K562 (cell line): ENCODE measurements around the gene TNFAIP8L1. TPM values are rescaled to one million over a fixed set of nuclear protein-coding genes. Genes with fewer than 3 reads are reported as not detected.

ENCODE experiments used
- ATAC-seq: fragments of 200-7000 bp; cut with Tn5 transposase; 3 replicates; pipeline ENCODE4 v1.9.1; 2020; ENCODE audit warnings: moderate library complexity
- BruUV-seq: library from RNA; stranded (reverse); fragments of 400-500 nt; replicated peaks from 2 replicates; lab custom pipeline; 2021; lab: Mats Ljungman, UMichigan
- CTCF ChIA-PET: fragments of 300-600 bp; formaldehyde crosslinking; extraction: SDS; loops from one replicate; lab custom pipeline; 2021; ENCODE audit warnings: low intra/inter-chr PET ratio; lab: Yijun Ruan, JAX
- POLR2A ChIA-PET: fragments of 300-600, 350-650 bp; sonication (Branson Sonifier 250); formaldehyde crosslinking; extraction: SDS; loops from one replicate; lab custom pipeline; 2021; ENCODE audit warnings: antibody characterized with exemption, inconsistent platforms; lab: Yijun Ruan, JAX
- DNase-seq, 4 experiments: peaks; one replicate each; pipeline versions ENCODE4 v3.0.0 to v3.0.0-alpha.2; 2011 to 2018; ENCODE audit warnings: low spot score in 3 of 4, mixed read lengths in 3 of 4; ENCODE audit errors: extremely low read depth in 1 of 4
- FAIRE-seq: peaks from 2 replicates; lab custom pipeline; 2011; peaks lifted over from hg19 to GRCh38; lab: Jason Lieb, UNC
- H2AFZ ChIP-seq: 2 replicates; pipeline ENCODE4 v1.6.0; 2011; ENCODE audit warnings: low read depth, low read length, control low read depth, inconsistent platforms
- H3K27ac ChIP-seq: fragments of 200-600 bp; 3 replicates; pipeline ENCODE4 v1.8.0; 2011; ENCODE audit warnings: low read depth, mild to moderate bottlenecking, control low read depth, inconsistent platforms, low read length, moderate library complexity, mixed read lengths; ENCODE audit errors: extremely low read depth
- H3K27me3 ChIP-seq, 2 experiments: fragments of 300-600 bp in 1 of 2; 2 replicates in 1 of 2; 3 replicates in 1 of 2; pipeline versions ENCODE4 v1.6.0 to v1.8.0; 2011; ENCODE audit warnings: inconsistent platforms in 2 of 2, low read length in 2 of 2, mild to moderate bottlenecking in 1 of 2, mixed read lengths in 1 of 2, moderate library complexity in 1 of 2; ENCODE audit not compliant: control insufficient read depth in 2 of 2, insufficient read depth in 2 of 2
- H3K36me3 ChIP-seq: fragments of 300-600 bp; 3 replicates; pipeline ENCODE4 v1.8.0; 2011; ENCODE audit warnings: mild to moderate bottlenecking, low read length, inconsistent platforms; ENCODE audit not compliant: control insufficient read depth, insufficient read depth
- H3K4me1 ChIP-seq, 2 experiments: fragments of 200-600 bp in 1 of 2; replicated peaks in 1 of 2; 2 replicates in 1 of 2; 3 replicates in 1 of 2; pipeline versions ENCODE4 v1.5.1 to v1.8.0; 2011; ENCODE audit warnings: inconsistent platforms in 2 of 2, low read length in 2 of 2, mild to moderate bottlenecking in 1 of 2, mixed read lengths in 1 of 2, moderate library complexity in 1 of 2; ENCODE audit not compliant: control insufficient read depth in 2 of 2, insufficient read depth in 2 of 2
- H3K4me2 ChIP-seq: 2 replicates; pipeline ENCODE4 v1.6.1; 2011; ENCODE audit warnings: low read length, control low read depth, inconsistent platforms, mixed read lengths; ENCODE audit not compliant: insufficient read depth
- H3K4me3 ChIP-seq: fragments of 200-600 bp; sonication (generic), shearing (Covaris generic); 2 replicates; pipeline ENCODE4 v1.5.1; 2016; ENCODE audit warnings: control low read depth, inconsistent platforms
- H3K79me2 ChIP-seq: fragments of 200-600 bp; 3 replicates; pipeline ENCODE4 v1.8.0; 2011; ENCODE audit warnings: low read length, inconsistent platforms; ENCODE audit not compliant: control insufficient read depth, insufficient read depth
- H3K9ac ChIP-seq, 2 experiments: 2 replicates each; pipeline versions ENCODE4 v1.6.0 to v1.6.1; 2011; ENCODE audit warnings: low read depth in 2 of 2, low read length in 2 of 2, control low read depth in 1 of 2, inconsistent platforms in 1 of 2, mild to moderate bottlenecking in 1 of 2, mixed read lengths in 1 of 2; ENCODE audit not compliant: insufficient read depth in 1 of 2
- H3K9me1 ChIP-seq: one replicate; pipeline ENCODE4 v1.6.0; 2011; ENCODE audit warnings: inconsistent platforms, mild to moderate bottlenecking, low read length, moderate library complexity; ENCODE audit not compliant: control insufficient read depth, insufficient read depth
- H3K9me3 ChIP-seq: replicated peaks from 2 replicates; pipeline ENCODE4 v1.5.1; 2011; ENCODE audit warnings: low read depth, low read length, inconsistent platforms; ENCODE audit not compliant: control insufficient read depth, insufficient read depth
- H4K20me1 ChIP-seq: replicated peaks from 2 replicates; pipeline ENCODE4 v1.6.1; 2011; ENCODE audit warnings: low read length, inconsistent platforms, mixed read lengths; ENCODE audit not compliant: control insufficient read depth, insufficient read depth
- ILF3 ChIP-seq: fragments of 450-650 bp; IDR thresholded peaks from 2 replicates; pipeline ENCODE4 v1.6.1; 2018; ENCODE audit warnings: antibody characterized with exemption, mild to moderate bottlenecking, moderate library complexity, borderline replicate concordance
- JUNB ChIP-seq: fragments of 450-650 bp; formaldehyde crosslinking; conservative IDR thresholded peaks from 2 replicates; pipeline ENCODE4 v1.4.0; 2020; ENCODE audit warnings: mild to moderate bottlenecking
- RBBP5 ChIP-seq: fragments of 200-600 bp; sonication (generic); IDR thresholded peaks from 2 replicates; pipeline ENCODE4 v1.6.1; 2012; ENCODE audit warnings: borderline replicate concordance, mild to moderate bottlenecking, low read length, control low read depth, inconsistent platforms; ENCODE audit not compliant: insufficient read depth, poor library complexity, severe bottlenecking
- RBM25 ChIP-seq: fragments of 200-400 bp; formaldehyde crosslinking; IDR thresholded peaks from 2 replicates; pipeline ENCODE4 v1.6.1; 2018; ENCODE audit warnings: low read length, low read depth, moderate library complexity; ENCODE audit not compliant: severe bottlenecking
- ZNF23 ChIP-seq: fragments of 250-450 bp; sonication (Bioruptor Pico); IDR thresholded peaks from 2 replicates; pipeline ENCODE4 v1.4.0; 2020; ENCODE audit warnings: mild to moderate bottlenecking
- WGBS: fragments of 100-300 bp; shearing (Covaris generic); methylation state at CpG from one replicate; pipeline ENCODE4 v1.1.6; 2016; ENCODE audit warnings: low coverage, mixed read lengths; ENCODE audit not compliant: insufficient coverage; ENCODE audit errors: missing lambda C conversion rate; 5-methylcytosine and 5-hydroxymethylcytosine counted together
- in situ Hi-C: fragments of 300-500 bp; cut with MboI; formaldehyde crosslinking; loops from 4 replicates; pipeline ENCODE4 v1.15.0; 2018; ENCODE audit warnings: inconsistent platforms, mixed read lengths
- intact Hi-C: fragments of 100-400 bp; cut with micrococcal nuclease; formaldehyde crosslinking; loops from 2 replicates; pipeline ENCODE4 v1.14.2; 2022
- polyA plus RNA-seq, 8 experiments: library from polyadenylated mRNA; depleted of rRNA in 4 of 8; stranded (reverse) in 5 of 8; unstranded in 3 of 8; fragments of >200 nt; fragmentation: Nextera tagmentation in 2 of 8; fragmentation: Illumina TruSeq in 1 of 8; extraction: Ambion mirVana in 2 of 8; extraction: Trizol in 1 of 8; gene quantifications; 2 replicates each; pipeline versions ENCODE4 v1.2.1 to v1.2.3, GENCODE V29; 2011 to 2014; ENCODE audit warnings: inconsistent platforms in 1 of 8, missing spikeins in 1 of 8
- total RNA-seq, 7 experiments: library from RNA; depleted of rRNA in 6 of 7; stranded (reverse); fragments of >200 nt in 6 of 7; fragmentation: Illumina TruSeq in 2 of 7; extraction: Trizol in 2 of 7; gene quantifications; 2 replicates each; pipeline versions ENCODE4 v1.2.1 to v1.2.3, GENCODE V29; 2011 to 2021; ENCODE audit warnings: low replicate concordance in 1 of 7
- TF ChIP-seq, protein P1 (sequence below): fragments of 450-650 bp; formaldehyde crosslinking; IDR thresholded peaks from 2 replicates; pipeline ENCODE4 v1.4.0; 2020; ENCODE audit warnings: mild to moderate bottlenecking, moderate library complexity
- TF ChIP-seq, protein P2 (sequence below): fragments of 450-650 bp; IDR thresholded peaks from 2 replicates; pipeline ENCODE4 v1.6.1; 2016; ENCODE audit warnings: mild to moderate bottlenecking, moderate library complexity
- TF ChIP-seq, protein P3 (sequence below): sonication (generic); formaldehyde crosslinking; IDR thresholded peaks from 2 replicates; pipeline ENCODE4 v1.9.0; 2022; ENCODE audit warnings: mild to moderate bottlenecking, missing genetic modification reagents

TNFAIP8L1 gene
- total and polyA plus RNA-seq, 9 of the 15 experiments (the other 6 are each of a cell fraction or from before 2014, with no cell fraction given): 0.69 to 9.3 (median 4.9) TPM

DNA sequence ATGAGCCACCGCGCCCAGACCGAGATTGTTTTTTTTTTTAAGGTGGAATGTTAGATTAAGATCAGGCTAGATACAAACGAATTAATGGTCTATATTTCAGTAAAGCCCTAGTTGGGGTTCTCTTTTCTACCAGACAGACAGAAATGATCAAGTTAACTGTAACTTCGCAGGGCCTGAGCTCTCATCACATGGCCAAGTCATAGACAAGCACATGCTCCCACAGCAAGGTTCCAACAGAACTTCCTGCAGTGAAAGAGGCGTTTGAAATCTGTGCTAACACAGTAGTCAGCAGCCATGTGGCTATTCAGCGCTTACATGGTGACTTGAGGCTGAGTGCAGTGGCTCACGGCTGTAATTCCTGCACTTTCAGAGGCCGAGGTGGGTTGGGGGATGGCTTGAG, 45.1 kb upstream of the TNFAIP8L1 start:
- no TSS peak for BruUV-seq
- WGBS: 12% methylated on average over 9 of the region's 9 CpGs
- in situ Hi-C loops (no loop called here), intact Hi-C loops (no loop called here)
- Histone ChIP-seq H3K9ac (peak overlapping the region in 1 of 2 experiments; percentile 2; a peak in 1 of 4 replicates), H3K9me3 (no peaks in the 10 kb centered on the region), H2AFZ (no peak overlapping the region), H3K4me1 (peaks cover 9 to 22% of the 10 kb centered on the region in 2 experiments; a peak in 4 of 5 replicates), H3K27ac (no peak overlapping the region), H3K79me2 (no peaks in the 10 kb centered on the region), H3K9me1 (no peaks in the 10 kb centered on the region), H3K4me3 (no peak overlapping the region), H3K27me3 (no peaks in the 10 kb centered on the region), H4K20me1 (no peaks in the 10 kb centered on the region), H3K4me2 (no peak overlapping the region), H3K36me3 (no peaks in the 10 kb centered on the region)
- ATAC-seq (no peak), FAIRE-seq (peak; percentile 68), DNase-seq (no peak)
- ChIA-PET CTCF (no interaction called here), POLR2A (interaction anchor here (1.3 kb wide), 1 partner anchor 8 kb away, joined by 3 read pairs; no protein-coding TSS in a partner anchor)
- TF ChIP-seq ILF3 (no peak), RBBP5 (no peak), RBM25 (no peak), ZNF23 (CRISPR knock-in tag) (no peak), JUNB (CRISPR knock-in tag) (no peak)
- TF ChIP-seq, protein P1, sequence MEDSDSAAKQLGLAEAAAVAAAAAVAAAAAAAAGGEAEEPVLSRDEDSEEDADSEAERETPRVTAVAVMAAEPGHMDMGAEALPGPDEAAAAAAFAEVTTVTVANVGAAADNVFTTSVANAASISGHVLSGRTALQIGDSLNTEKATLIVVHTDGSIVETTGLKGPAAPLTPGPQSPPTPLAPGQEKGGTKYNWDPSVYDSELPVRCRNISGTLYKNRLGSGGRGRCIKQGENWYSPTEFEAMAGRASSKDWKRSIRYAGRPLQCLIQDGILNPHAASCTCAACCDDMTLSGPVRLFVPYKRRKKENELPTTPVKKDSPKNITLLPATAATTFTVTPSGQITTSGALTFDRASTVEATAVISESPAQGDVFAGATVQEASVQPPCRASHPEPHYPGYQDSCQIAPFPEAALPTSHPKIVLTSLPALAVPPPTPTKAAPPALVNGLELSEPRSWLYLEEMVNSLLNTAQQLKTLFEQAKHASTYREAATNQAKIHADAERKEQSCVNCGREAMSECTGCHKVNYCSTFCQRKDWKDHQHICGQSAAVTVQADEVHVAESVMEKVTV (CRISPR knock-in tag): no peak
- TF ChIP-seq, protein P2, sequence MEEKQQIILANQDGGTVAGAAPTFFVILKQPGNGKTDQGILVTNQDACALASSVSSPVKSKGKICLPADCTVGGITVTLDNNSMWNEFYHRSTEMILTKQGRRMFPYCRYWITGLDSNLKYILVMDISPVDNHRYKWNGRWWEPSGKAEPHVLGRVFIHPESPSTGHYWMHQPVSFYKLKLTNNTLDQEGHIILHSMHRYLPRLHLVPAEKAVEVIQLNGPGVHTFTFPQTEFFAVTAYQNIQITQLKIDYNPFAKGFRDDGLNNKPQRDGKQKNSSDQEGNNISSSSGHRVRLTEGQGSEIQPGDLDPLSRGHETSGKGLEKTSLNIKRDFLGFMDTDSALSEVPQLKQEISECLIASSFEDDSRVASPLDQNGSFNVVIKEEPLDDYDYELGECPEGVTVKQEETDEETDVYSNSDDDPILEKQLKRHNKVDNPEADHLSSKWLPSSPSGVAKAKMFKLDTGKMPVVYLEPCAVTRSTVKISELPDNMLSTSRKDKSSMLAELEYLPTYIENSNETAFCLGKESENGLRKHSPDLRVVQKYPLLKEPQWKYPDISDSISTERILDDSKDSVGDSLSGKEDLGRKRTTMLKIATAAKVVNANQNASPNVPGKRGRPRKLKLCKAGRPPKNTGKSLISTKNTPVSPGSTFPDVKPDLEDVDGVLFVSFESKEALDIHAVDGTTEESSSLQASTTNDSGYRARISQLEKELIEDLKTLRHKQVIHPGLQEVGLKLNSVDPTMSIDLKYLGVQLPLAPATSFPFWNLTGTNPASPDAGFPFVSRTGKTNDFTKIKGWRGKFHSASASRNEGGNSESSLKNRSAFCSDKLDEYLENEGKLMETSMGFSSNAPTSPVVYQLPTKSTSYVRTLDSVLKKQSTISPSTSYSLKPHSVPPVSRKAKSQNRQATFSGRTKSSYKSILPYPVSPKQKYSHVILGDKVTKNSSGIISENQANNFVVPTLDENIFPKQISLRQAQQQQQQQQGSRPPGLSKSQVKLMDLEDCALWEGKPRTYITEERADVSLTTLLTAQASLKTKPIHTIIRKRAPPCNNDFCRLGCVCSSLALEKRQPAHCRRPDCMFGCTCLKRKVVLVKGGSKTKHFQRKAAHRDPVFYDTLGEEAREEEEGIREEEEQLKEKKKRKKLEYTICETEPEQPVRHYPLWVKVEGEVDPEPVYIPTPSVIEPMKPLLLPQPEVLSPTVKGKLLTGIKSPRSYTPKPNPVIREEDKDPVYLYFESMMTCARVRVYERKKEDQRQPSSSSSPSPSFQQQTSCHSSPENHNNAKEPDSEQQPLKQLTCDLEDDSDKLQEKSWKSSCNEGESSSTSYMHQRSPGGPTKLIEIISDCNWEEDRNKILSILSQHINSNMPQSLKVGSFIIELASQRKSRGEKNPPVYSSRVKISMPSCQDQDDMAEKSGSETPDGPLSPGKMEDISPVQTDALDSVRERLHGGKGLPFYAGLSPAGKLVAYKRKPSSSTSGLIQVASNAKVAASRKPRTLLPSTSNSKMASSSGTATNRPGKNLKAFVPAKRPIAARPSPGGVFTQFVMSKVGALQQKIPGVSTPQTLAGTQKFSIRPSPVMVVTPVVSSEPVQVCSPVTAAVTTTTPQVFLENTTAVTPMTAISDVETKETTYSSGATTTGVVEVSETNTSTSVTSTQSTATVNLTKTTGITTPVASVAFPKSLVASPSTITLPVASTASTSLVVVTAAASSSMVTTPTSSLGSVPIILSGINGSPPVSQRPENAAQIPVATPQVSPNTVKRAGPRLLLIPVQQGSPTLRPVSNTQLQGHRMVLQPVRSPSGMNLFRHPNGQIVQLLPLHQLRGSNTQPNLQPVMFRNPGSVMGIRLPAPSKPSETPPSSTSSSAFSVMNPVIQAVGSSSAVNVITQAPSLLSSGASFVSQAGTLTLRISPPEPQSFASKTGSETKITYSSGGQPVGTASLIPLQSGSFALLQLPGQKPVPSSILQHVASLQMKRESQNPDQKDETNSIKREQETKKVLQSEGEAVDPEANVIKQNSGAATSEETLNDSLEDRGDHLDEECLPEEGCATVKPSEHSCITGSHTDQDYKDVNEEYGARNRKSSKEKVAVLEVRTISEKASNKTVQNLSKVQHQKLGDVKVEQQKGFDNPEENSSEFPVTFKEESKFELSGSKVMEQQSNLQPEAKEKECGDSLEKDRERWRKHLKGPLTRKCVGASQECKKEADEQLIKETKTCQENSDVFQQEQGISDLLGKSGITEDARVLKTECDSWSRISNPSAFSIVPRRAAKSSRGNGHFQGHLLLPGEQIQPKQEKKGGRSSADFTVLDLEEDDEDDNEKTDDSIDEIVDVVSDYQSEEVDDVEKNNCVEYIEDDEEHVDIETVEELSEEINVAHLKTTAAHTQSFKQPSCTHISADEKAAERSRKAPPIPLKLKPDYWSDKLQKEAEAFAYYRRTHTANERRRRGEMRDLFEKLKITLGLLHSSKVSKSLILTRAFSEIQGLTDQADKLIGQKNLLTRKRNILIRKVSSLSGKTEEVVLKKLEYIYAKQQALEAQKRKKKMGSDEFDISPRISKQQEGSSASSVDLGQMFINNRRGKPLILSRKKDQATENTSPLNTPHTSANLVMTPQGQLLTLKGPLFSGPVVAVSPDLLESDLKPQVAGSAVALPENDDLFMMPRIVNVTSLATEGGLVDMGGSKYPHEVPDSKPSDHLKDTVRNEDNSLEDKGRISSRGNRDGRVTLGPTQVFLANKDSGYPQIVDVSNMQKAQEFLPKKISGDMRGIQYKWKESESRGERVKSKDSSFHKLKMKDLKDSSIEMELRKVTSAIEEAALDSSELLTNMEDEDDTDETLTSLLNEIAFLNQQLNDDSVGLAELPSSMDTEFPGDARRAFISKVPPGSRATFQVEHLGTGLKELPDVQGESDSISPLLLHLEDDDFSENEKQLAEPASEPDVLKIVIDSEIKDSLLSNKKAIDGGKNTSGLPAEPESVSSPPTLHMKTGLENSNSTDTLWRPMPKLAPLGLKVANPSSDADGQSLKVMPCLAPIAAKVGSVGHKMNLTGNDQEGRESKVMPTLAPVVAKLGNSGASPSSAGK: peak; percentile 76; the same call in 1 of the 2 replicates
- TF ChIP-seq, protein P3, sequence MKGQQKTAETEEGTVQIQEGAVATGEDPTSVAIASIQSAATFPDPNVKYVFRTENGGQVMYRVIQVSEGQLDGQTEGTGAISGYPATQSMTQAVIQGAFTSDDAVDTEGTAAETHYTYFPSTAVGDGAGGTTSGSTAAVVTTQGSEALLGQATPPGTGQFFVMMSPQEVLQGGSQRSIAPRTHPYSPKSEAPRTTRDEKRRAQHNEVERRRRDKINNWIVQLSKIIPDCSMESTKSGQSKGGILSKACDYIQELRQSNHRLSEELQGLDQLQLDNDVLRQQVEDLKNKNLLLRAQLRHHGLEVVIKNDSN (CRISPR knock-in tag): 0 out of 2 replicates have a peak, but pooled peaks have one; percentile 17
